KG1 (cell line): ENCODE results near the gene RNASEH1.

Source experiments
- DNase-seq: peaks from one replicate; lab custom pipeline; 2025; lab: John Stamatoyannopoulos, UW

Gene RNASEH1

DNA sequence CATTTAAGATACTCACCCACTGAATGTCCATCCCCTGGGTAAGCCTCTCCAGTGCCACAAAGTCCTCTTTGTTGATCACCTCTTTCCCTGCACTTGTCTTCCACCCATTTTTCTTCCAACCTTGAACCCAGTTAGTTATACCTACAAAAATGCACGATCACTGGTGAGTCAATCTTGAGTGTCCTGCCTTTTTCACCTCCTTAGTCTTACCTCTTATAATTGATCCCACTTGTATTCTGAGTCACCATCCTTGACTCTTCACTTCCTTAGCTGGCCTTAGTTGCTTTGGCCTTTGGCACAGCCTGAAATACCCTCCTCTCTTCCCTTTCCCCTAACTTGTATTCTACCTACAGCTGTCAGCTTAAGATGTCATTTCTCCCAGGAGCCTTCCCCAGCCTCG is 10.2 kb downstream of the RNASEH1 start:
- no peak for DNase-seq

DNA sequence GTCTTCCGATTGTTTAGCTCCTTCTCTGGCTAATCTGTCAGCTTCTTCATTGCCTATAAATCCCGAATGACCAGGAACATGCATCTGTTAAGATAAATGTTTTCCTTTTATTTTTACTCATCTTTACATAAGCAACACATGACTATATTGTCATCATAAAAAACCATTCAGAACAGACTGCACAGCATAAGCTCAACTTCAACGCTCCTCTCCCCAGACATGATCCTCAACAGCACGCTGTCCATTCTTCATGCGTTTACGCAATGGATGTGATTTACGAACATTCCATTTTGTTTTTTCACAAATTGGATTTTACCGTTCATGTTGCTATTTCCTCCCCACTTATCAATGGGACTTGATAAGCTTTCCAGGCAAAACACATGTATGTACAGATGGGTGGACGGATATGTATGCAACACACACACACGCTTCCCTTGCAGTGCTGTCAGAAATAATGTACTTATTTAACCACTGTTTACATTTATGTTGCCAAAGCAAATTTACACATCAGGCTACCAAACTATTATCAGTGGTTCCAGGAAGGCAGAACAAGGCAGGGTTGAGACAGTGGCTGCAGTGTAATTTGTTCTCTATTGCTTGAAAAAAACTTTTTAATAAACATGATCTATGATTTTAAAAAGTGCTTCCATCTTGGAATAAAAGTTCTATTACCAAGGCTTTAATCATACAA is 12.2 kb downstream of the RNASEH1 start:
- no peak for DNase-seq

DNA sequence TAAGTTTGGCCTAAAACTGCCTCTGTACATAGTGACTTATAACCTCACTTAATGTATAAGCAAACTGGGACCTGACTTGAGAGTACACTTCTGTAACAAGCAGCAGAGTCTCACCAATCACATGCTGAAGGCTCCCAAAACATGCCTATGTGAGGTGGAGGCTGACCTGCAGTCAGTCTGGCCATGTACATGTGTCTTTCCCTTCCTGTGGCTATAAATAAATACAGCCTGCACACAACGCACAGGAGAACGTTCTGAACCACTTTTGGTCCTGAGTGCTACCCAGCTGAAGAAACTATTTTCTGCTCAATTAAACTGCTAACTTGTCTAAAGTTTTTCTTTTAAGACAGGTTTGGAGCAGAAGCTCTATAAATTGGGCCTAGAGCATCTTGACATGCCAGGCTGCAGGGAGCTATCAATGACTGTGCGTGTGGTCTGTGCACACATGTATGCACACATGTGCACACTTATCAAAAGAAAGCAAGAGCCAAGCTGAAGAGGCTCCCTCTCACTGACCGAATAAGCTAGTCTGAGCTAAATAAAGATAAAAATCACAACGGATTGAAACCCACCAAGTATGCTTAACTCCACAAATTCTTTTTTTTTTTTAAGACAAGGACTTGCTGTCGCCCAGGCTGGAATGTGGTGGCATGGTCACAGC is 15.0 kb downstream of the RNASEH1 start:
- no peak for DNase-seq

DNA sequence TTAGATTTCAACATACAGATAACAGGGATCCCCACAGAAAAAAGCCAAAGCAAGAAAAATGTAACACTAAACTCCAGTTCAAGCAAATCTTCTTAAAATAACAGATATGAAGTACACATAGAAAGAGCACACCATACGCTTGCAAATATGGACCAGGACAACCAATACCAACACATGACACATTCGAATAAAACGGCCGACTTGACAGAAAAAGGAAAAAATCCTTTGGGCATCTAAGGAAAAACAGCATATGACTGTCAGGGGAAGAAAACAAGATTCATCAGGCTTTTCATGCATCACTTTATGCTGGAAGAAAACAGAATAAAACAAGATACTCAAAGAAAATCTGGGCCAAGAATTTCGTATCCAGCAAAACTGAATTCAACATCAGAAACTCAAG is 16.0 kb downstream of the RNASEH1 start:
- DNase-seq, result no peak

DNA sequence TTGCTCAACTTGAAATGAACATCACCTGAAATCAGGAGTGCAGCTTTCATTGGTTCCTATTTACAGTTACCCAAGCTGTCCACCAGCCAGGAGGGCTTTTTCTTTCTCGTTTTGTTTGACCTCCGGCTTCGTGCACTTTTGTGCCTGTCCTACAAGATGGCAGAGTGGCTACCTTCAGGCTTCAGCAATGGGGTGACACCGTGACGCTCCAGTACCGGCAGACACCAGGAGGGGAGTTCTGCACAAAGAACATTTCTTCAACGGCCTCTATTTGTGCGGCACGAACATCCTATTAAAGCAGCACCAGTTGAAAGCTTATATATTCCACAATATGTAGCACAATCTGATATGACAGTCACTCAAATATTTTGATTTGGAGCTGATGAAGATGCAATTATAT is 18.3 kb downstream of the RNASEH1 start:
- DNase-seq, result no peak

DNA sequence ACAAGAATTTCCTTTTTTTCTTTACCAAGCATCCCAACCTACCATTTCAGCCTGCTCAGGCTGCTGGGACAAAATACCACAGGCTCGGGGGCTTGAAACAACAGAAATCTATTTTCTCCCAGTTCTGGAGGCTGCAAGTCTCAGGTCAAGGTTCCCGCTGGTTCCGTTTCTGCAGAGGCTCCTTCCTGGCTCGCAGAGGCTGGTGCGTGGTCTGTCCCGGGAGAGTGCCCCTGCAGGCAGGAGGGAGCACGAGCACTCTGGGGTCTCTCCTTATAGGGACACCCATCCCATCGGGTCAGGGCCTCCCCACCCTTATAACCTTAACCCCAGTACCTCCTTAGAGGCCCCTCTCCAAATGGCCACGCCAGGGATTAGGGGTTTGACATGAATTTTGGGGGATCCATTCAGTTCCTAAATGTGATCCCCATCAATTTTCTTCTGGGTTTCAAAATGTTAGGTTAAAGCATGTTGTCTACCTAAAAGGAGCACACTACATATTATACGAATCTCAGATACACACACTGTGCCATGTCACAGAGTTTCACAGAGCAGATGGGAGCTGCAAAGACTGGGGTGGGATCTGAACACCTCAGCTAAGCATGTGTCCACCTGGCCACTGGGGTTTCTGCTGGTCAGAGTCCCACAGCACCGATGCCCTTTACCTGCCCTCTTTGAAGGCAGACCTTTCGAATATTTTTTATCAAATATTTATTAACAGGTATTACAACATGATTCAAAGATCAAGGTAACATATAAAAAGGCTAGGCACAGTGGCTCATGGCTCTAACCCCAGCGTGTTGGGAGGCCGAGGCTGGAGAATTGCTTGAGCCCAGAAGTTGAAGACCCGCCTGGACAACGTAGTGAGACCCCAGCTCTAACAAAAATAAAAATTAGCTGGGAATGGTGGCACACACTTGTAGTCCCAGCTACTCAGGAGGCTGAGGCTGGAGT is 21.2 kb downstream of the RNASEH1 start:
- no peak for DNase-seq

DNA sequence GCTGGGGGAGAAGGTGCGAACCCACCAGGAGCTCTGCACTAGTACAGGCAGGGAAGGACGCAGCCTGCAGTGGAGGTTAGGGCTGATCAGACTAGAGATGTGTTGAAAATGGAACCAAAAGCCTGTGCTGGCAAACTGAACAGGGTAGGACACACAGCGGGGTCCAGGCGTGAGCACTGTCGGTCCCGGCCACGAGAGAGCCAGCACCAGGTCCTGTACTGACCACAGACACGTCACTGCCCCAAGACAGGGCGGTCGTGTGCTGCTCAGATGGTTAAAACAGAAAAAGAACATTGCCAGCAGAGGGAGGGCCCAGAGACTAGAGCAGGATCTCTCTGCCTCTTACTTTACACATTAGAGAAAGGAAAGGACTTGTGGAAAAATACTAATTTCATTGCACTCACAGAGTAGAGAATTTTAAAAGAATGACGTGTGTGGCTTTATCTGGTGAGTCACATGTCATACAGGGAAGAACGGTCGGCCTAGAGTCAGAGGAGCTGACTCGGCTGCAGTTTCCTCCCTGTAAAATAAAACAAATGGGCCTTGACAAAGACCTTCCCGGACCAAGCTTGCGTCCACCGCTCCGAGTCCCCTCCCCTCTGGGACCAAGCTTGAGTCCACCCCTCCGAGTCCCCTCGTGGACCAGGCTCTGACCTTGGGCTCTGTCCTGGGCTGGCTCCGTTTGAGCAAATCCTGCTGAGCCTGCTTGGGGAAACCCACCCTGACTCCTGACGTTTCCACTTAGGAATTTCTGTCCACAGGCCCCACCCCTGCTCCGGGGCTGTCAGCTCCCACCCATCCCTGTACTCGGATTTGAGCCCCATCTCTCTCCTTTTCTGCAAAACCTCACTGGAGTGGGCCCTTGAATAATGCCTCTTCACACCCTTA is 22.1 kb downstream of the RNASEH1 start:
- no peak for DNase-seq

DNA sequence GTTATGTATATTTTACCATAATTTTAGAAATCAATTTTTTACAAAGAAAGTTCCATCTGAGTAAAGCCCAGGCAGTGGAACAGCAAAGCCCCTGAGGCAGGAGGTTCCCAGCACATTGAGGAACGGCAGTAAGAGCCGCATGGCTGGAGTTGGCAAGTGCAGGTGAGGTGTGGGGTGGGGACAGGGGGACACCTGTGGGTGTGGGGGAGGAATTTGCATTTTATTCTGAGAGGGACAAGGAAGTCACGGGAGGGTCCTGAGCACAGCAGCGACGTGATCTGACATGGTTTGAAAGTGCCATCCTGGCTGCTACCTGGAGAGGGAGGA is 22.7 kb downstream of the RNASEH1 start:
- DNase-seq, result no peak

DNA sequence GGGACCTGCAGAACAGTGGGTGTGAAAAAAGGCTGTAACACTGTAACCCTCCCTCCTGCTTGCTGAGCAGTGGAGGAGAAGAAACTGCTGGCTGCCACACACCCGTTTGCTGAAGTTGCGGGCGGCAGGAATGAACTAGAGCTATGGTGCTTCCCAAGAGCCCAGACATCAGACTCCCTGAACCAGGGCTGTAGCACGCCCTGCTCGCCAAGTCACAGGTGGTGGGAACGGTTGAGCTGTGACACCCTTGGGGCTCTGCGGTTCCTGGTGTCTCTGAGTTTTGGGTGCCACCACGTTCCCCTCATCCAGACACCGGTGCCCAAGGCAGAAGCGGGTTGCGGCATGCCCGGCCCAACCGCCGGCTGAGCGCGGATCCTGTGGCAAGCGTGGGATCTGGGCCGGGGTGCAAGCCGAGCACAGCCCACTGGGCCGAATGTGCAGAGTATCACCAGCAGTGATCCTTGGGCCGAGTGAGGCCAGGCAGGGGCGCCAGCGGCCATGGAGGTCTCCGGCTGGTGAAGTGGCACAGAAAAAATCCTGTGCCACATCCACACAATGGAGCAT is 23.8 kb downstream of the RNASEH1 start:
- DNase-seq, result no peak

DNA sequence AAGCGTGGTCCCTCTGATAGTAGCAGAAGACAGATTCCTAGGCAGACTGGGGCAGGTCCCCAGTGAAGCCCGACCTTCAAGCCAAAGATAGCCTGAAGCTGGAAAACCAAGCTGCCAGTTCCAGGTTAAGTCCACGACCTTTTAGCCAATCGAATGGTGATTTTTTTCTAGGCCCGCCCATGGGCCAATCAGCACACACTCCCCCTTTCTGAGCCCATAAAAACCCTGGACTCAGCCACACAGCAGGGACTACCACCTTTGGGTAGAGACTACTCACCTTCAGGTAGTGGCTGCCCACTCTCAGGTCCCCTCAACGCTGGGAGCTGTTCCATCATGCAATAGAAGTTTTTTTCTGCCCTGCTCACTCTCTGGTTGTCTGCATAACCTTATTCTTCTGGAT is 24.3 kb downstream of the RNASEH1 start:
- no peak for DNase-seq

DNA sequence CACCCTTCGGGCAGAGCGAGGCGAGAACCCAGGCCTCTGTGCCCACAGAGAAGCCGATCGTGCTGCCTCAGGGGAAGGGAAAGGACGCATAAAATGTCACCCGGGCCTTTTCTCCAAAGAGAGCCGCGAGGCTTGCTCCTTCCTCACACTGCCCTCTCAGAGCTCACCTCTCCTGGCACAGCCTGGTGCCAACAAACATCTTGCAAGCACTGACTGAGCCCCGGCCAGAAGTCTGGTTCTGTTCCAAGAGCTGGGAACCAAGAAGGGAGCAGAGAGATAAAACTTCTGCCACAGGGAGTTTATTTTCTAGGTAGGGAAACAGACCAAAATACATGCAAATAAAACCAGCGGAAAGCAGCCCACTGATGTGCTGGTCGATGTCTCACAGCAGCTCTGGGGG is 25.2 kb downstream of the RNASEH1 start:
- no peak for DNase-seq

DNA sequence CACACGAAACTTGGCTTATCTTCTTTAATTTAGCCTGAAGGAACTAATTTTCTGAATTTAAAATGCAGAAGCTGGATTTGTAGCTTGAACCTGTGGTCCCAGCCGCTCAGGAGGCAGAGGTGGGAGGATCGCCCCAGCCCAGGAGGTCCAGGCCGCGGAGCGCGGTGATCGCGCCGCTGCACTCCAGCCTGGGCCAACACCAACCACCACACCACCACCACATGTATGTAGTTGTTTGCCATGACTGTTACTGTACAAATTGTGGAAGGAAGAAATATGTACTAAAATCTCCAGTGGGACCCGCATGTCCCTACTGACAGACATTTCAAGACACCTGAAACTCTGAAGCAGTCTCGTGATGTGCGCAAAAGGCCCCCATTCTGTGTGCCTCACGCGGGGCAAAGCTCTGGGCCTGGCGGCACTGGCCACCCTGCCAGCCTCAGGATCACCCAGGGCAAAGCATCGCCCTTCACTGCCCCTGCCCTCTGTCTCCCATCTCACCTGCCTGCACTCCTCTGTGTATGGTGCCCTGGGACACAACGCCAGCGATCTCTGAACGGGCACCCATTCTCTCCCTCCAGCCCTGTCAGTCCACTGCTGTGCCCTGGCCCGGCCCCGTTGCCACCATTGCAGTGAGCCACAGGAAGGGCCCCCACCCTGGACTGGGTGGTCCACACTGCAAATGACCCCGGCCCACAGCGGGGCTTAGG is 28.7 kb downstream of the RNASEH1 start:
- no peak for DNase-seq

DNA sequence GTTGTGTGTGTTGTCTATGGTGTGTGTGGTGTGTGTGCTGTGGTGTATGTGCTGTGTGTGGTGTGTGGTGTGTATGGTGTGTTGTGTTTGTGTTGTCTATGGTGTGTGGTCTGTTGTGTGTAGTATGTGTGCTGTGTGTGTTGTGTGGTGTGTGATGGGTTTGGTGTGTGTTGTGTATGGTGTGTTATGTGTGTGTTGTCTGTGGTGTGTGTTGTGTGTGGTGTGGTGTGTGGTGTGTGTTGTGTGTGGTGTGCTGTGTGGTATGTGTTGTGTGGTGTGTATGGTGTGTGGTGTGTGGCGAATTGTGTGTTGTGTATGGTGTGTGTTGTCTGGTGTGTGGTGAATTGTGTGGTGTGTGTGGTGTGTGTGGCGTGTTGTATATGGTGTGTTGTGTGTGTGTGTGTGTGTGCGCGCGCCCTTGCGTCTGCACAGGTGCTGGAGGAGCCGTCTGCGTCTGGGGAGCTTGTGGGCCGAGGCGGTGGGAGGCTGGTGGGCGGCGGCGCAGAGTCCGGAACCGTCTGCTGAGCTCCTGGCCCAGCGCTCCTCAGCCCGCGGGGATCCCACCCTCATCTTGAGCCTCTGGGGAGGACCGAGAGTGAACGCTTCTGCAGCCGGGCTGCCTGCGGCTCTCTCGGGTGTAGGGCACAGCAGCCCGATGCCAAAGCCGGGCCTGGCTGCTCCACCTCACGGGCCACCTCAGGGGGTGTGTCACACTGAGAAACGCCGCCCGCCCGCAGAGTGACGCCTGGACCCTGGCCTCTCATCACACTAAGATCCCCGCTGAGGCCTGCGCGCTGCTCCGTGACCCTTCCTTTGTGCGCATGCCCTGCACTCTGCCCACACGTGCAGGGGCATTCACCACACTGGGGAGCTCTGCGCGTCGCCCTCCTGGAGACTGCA is 30.0 kb downstream of the RNASEH1 start:
- DNase-seq, result no peak

DNA sequence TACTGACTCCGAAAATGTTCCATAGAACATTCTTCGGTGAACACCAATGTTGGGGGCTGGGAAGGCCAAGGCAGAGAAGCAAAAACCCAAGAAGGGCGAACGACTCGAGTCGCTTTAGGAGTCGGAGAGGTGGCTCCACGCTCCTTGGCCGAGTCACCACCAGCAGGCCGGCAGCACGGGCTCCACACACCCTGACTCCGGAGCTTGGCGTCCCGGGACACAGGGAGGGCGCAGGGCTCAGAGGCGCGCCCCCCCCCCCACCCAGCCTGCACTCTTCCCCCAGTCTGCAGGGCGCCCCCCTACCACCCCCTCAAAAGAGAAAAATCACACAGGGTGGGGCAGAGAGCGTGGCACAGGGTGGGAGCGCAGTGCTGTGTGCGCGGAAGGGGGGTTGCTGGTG is 31.3 kb downstream of the RNASEH1 start:
- no peak for DNase-seq

DNA sequence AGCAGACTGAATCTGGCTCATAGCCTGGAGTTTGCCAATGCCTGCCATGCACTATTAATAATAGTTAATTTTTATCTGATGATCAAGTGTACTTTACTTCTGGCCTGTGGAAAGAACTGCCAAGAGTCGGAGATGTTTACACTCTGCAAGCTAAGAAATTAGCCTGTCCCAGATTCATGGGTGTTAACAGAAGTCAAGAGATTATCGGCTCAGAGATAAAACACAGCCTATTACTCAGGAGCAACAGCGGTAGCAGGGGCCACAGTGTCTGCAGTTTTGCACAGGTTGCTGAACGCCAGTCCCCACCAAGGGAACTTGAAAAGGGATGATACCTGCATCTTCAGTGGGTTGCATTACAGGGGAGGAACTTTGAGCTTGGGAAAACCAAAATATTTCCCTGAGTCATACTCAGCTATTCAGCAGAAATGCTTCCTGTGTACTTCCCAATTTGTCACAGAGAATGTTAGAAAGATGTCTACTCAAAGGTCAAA is 34.5 kb downstream of the RNASEH1 start:
- no peak for DNase-seq

DNA sequence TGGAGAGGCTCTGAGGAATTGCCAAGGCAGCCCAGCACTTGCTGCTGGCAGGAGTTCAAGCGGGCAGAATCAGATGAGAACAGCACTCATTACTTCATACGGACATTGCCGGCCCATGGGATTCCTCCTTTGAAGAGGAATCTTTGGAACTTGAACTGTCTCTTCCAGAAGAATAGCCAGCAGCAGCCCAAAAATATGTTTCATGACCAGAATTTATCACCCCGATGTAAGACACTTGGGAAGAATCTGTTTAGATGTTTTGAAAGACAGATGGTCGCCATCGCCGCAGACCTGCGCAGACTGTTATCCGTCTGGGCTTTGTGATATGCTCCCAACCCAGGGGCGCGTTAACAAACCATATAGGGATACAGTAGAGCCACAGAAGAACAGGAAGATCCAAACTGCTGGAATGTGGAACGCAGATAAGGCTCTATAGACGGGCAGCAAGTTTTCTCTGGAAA is 35.1 kb downstream of the RNASEH1 start:
- DNase-seq, result no peak

DNA sequence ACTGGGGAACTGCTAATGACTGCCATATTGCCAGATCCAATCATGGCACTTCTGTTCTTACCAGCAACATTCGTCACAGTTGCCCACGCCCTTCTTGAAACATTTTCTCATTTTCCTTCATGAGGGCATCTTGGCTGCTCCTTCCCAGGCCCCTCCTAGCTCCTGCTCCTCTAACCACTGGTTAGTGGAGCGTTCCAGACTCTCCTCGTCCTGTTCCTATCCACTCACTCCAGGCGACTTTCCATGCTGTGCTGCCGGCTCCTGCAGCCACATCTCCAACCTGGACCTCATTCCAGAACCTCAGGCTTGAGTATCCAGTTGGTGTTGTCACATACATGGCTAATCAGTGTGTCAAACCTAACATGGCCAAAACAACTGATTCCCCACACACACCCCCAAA is 37.5 kb downstream of the RNASEH1 start:
- DNase-seq, result no peak

DNA sequence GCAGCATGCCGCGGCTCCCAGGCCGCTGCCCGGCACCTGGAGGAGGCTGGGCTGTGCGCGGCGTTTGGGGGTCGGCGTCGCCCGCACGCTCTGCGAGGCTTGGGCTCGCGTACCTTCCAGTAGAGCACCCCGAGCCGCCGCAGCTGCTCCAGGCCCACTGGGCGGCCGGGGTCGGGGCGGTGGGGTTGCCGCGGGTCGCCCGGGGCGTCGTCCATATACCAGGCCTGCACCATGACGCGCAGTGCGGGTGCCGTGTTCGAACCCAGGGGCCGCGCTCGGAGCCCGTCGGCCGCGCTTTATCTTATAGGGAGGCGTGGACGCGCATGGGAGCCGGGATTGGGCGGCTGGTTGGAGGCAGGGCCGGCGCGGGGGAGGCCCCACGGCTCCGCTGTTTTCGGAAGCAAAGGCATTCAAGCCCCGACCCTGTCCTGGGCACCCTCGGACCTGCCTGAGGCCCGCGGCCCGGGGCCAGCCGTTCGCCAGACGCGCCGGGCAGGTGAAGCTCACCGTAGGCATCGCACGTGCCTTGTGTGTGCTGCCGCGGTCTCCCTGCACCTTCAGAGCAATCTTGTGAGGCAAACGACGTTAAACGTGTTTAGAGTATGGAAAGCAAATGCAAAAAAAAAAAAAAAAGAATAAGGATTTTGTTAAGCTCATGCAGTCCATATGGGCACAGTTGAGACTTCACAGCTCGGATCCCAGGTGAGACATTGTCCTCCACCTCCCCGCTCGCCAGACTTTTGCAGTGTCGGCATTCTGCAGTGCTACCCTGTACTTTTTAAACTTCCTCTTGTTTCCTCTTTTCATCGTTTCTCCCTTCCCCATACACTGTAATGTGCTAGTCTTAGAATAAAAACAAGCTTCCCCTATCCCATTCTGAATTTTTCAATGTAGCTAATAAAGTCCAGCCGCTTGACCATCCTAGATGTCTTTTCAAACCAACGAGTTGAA is 38.6 kb downstream of the RNASEH1 start, which contains the start of gene ADI1:
TSS of gene ADI1 (minus strand) at position 277 of the 951 bp plus-strand sequence. CDS start at position 233, 44 bp downstream.
- peak; percentile 69 for DNase-seq
